LNCAP (cell line): ENCODE measurements around the gene C11orf65.

Experiments
- CTCF ChIP-seq: fragments of 450-650 bp; IDR thresholded peaks from 2 replicates; pipeline ENCODE4 v1.5.1; 2017; ENCODE audit warnings: mild to moderate bottlenecking

The C11orf65 gene

DNA sequence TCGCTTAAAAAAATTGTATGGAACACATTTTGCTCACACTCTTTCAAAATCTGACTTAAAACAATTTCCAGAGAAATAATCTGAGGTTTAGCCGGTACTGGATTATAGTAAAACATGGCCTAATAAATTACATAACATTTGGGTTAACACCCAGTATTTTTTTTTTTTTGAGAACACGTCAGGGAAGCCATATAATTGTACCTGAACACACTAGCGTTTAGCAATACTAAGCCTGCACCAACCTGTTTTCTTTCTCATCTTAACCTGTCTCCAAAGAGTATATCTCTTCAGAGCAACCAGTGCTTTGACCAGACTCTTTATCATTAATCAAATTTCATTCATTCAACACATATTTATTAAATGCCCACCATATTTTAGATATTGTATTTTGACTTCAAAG lies 32.8 kb upstream of the C11orf65 start:
- TF ChIP-seq CTCF: no peak

GRCh38 chr11:108498816-108499408 lies 31.6 kb upstream of the C11orf65 start:
- TF ChIP-seq CTCF: no peak

DNA sequence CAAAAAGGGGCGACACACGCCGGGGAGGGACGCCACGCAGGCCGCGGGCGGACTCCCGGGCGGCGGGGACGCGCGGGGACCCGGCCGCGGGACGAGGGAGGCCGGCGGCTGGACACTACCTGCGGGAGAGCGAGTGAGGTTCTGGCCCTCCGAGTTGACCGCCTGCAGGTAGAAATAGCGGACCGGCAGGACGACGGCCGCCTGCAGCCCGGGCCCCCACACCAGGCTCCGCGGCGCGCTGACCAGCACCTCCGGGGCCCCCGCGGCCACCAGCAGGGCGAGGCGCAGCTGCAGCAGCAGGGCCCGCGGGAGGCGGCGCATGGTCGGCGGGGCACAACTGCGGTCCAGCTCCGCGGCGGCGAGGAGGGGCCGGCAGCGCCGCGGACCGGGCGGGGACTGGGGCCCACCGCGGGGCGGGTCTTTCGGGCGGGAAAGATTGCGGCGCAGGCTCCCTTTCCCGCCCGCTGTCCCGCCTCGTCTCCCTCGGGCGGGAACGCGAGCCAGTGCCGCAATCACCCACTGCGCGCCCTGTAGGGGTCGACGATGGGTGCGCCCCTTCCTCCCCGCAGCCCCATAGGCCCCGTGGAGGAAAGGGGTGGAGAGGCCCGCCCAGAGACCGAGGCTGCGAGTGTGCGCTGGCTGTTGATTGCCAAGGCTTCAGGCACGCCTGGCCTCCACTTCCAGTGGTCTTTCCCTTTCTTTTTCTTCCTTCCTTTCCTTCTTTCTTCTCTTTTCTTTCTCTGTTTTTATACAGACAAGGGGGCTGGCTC lies 30.9 kb upstream of the C11orf65 start, which contains the start of gene POGLUT3:
Gene POGLUT3, minus strand, starts transcription at position 339 of the 770 bp plus-strand sequence. Its CDS starts 18 bp downstream, at position 321.
- no peak for TF ChIP-seq CTCF

- no peak for TF ChIP-seq CTCF
These were observed 30.2 kb upstream of the C11orf65 start for GRCh38 chr11:108497317-108498045.

- no peak for TF ChIP-seq CTCF
These were observed 29.4 kb upstream of the C11orf65 start for GRCh38 chr11:108496643-108497256.

GRCh38 chr11:108495326-108495725 lies 28.0 kb upstream of the C11orf65 start:
- TF ChIP-seq CTCF: no peak

- TF ChIP-seq CTCF: no peak
These were observed 26.9 kb upstream of the C11orf65 start for GRCh38 chr11:108494182-108494581.
